ENCODE results near the gene MBNL2. TPM values are rescaled to one million over a fixed set of nuclear protein-coding genes. Genes with fewer than 3 reads are reported as not detected.
A peak's percentile ranks its signal among the peaks of the same experiment; 100 is the strongest.

MBNL2 gene
- total RNA-seq, 4 donors from 2014 or later: 113 to 129 (median 118) TPM

- Histone ChIP-seq H3K4me1 (peaks cover 12 to 100% (median 40%) of the 10 kb centered on the region in 3 donors), H3K27me3 (no peaks in the 10 kb centered on the region), H3K4me3 (no peak overlapping the region), H3K9me3 (no peaks in the 10 kb centered on the region), H3K36me3 (no peaks in the 10 kb centered on the region), H3K27ac (peak overlapping the region; percentile 47 to 75 (median 75))
- WGBS, 2 donors (ENCODE audit: low coverage in 1 of 2): 9 to 13% methylated on average over 1 to 2 of the region's 2 CpGs
- TF ChIP-seq POLR2A (IDR thresholded peaks at IDR 0.05): no peak
- TF ChIP-seq POLR2AphosphoS5 (IDR thresholded peaks at IDR 0.05): no peak
- no peak for TF ChIP-seq EP300 (IDR thresholded peaks at IDR 0.05)
- TF ChIP-seq CTCF (IDR thresholded peaks at IDR 0.05): no peak
- ATAC-seq: no peak
Observed at GRCh38 chr13:97321101-97321500, 99.0 kb downstream of the MBNL2 start.

GRCh38 chr13:97321616-97322321 lies 99.6 kb downstream of the MBNL2 start:
- Histone ChIP-seq H3K27me3 (no peaks in the 10 kb centered on the region), H3K36me3 (no peaks in the 10 kb centered on the region), H3K27ac (peak overlapping the region; percentile 47 to 75 (median 75)), H3K4me1 (peaks cover 14 to 100% (median 33%) of the 10 kb centered on the region in 3 donors), H3K9me3 (no peaks in the 10 kb centered on the region), H3K4me3 (no peak overlapping the region)
- TF ChIP-seq CTCF (IDR thresholded peaks at IDR 0.05) (no peak), EP300 (IDR thresholded peaks at IDR 0.05) (no peak), POLR2A (IDR thresholded peaks at IDR 0.05) (no peak), POLR2AphosphoS5 (IDR thresholded peaks at IDR 0.05) (no peak)
- 20 to 25% methylated on average over 5 to 6 of the region's 7 CpGs for WGBS, 2 donors (ENCODE audit: low coverage in 1 of 2)
- ATAC-seq: no peak

GRCh38 chr13:97322740-97323342 lies 100.7 kb downstream of the MBNL2 start:
- no peak for TF ChIP-seq CTCF (IDR thresholded peaks at IDR 0.05)
- no peak for TF ChIP-seq POLR2A (IDR thresholded peaks at IDR 0.05)
- TF ChIP-seq EP300 (IDR thresholded peaks at IDR 0.05): no peak
- TF ChIP-seq POLR2AphosphoS5 (IDR thresholded peaks at IDR 0.05): no peak
- H3K27ac ChIP-seq: peak overlapping the region in 3 of 4 donors; percentile 75
- no peak for ATAC-seq
- no peaks in the 10 kb centered on the region for H3K36me3 ChIP-seq
- no peaks in the 10 kb centered on the region for H3K27me3 ChIP-seq
- 67 to 84% methylated on average over 3 of the region's 3 CpGs for WGBS, 2 donors (ENCODE audit: low coverage in 1 of 2)
- no peak overlapping the region for H3K4me3 ChIP-seq
- peaks cover 15 to 100% (median 37%) of the 10 kb centered on the region in 3 donors for H3K4me1 ChIP-seq
- H3K9me3 ChIP-seq: no peaks in the 10 kb centered on the region

GRCh38 chr13:97324115-97324514 lies 102.0 kb downstream of the MBNL2 start:
- Histone ChIP-seq H3K27me3 (no peaks in the 10 kb centered on the region), H3K4me3 (no peak overlapping the region), H3K9me3 (no peaks in the 10 kb centered on the region), H3K27ac (peak overlapping the region in 1 of 4 donors; percentile 14), H3K36me3 (no peaks in the 10 kb centered on the region), H3K4me1 (peaks cover 22 to 100% (median 32%) of the 10 kb centered on the region in 3 donors)
- no peak for TF ChIP-seq EP300 (IDR thresholded peaks at IDR 0.05)
- TF ChIP-seq CTCF (IDR thresholded peaks at IDR 0.05): no peak
- no peak for TF ChIP-seq POLR2AphosphoS5 (IDR thresholded peaks at IDR 0.05)
- TF ChIP-seq POLR2A (IDR thresholded peaks at IDR 0.05): no peak
- no peak for ATAC-seq
- 63 to 100% methylated on average over 1 to 5 of the region's 5 CpGs for WGBS, 2 donors (ENCODE audit: low coverage in 1 of 2)

GRCh38 chr13:97325738-97326137 lies 103.6 kb downstream of the MBNL2 start:
- Histone ChIP-seq H3K9me3 (no peaks in the 10 kb centered on the region), H3K4me1 (peaks cover 26 to 100% (median 31%) of the 10 kb centered on the region in 3 donors), H3K36me3 (no peaks in the 10 kb centered on the region), H3K27ac (peak overlapping the region in 1 of 4 donors; percentile 1), H3K27me3 (no peaks in the 10 kb centered on the region), H3K4me3 (no peak overlapping the region)
- no peak for ATAC-seq
- TF ChIP-seq POLR2A (IDR thresholded peaks at IDR 0.05) (no peak), CTCF (IDR thresholded peaks at IDR 0.05) (no peak), EP300 (IDR thresholded peaks at IDR 0.05) (no peak), POLR2AphosphoS5 (IDR thresholded peaks at IDR 0.05) (no peak)
